Panc1 (cell line): ENCODE results near the gene FYN. TPM values are rescaled to one million over a fixed set of nuclear protein-coding genes. Genes with fewer than 3 reads are reported as not detected.
A peak's percentile ranks its signal among the peaks of the same experiment; 100 is the strongest.

Experiments used
- ATAC-seq: fragments of 200-7000 bp; cut with Tn5 transposase; 2 replicates; pipeline ENCODE4 v1.9.1; 2020; ENCODE audit warnings: mild to moderate bottlenecking, moderate library complexity
- BruUV-seq: library from RNA; stranded (reverse); fragments of 400-500 nt; replicated peaks from 2 replicates; lab custom pipeline; 2021; lab: Mats Ljungman, UMichigan
- CTCF ChIA-PET: fragments of 300-600 bp; sonication (Branson Sonifier 250); formaldehyde crosslinking; loops from one replicate; lab custom pipeline; 2022; ENCODE audit warnings: antibody characterized with exemption; lab: Charles Lee
- POLR2A ChIA-PET: fragments of 300-600 bp; sonication (Branson Sonifier 250); formaldehyde crosslinking; loops from one replicate; lab custom pipeline; 2022; ENCODE audit warnings: antibody characterized with exemption; lab: Charles Lee
- DNase-seq: peaks from one replicate; pipeline ENCODE4 v3.0.0-alpha.2; 2010; ENCODE audit warnings: low read depth, low spot score
- H3K27ac ChIP-seq: 2 replicates; pipeline ENCODE4 v1.5.1; 2011; ENCODE audit warnings: mild to moderate bottlenecking, low read length, inconsistent platforms
- H3K27me3 ChIP-seq: fragments of 200-500 bp; sonication (Bioruptor generic); 2 replicates; pipeline ENCODE4 v1.6.0; 2014; ENCODE audit warnings: low read length, inconsistent platforms; ENCODE audit not compliant: control insufficient read depth, insufficient read depth
- H3K36me3 ChIP-seq: fragments of 200-500 bp; sonication (Bioruptor generic); 2 replicates; pipeline ENCODE4 v1.5.1; 2014; ENCODE audit warnings: inconsistent platforms, mild to moderate bottlenecking, low read length, moderate library complexity; ENCODE audit not compliant: control insufficient read depth, insufficient read depth
- H3K4me1 ChIP-seq: 2 replicates; pipeline ENCODE4 v1.5.1; 2011; ENCODE audit warnings: inconsistent platforms, mild to moderate bottlenecking, low read length, moderate library complexity; ENCODE audit not compliant: control insufficient read depth, insufficient read depth
- H3K4me3 ChIP-seq, 2 experiments: 2 replicates each; pipeline ENCODE4 v1.5.1; 2011 to 2012; ENCODE audit warnings: low read depth in 2 of 2, low read length in 2 of 2, mild to moderate bottlenecking in 2 of 2, inconsistent platforms in 1 of 2, moderate library complexity in 1 of 2
- H3K9me3 ChIP-seq: fragments of 200-500 bp; sonication (Bioruptor generic); 2 replicates; pipeline ENCODE4 v1.5.1; 2014; ENCODE audit warnings: low read depth, mild to moderate bottlenecking, inconsistent platforms, low read length, moderate library complexity; ENCODE audit not compliant: control insufficient read depth, insufficient read depth
- POLR2AphosphoS5 ChIP-seq: IDR thresholded peaks from 2 replicates; pipeline ENCODE4 v1.6.1; 2012; ENCODE audit warnings: mild to moderate bottlenecking, low read depth, low read length, moderate library complexity
- SIN3A ChIP-seq: IDR thresholded peaks from 2 replicates; pipeline ENCODE4 v1.6.1; 2012; ENCODE audit warnings: low read depth, mild to moderate bottlenecking, low read length, moderate library complexity, borderline replicate concordance; ENCODE audit not compliant: insufficient read depth
- TCF7L2 ChIP-seq: IDR thresholded peaks from 2 replicates; pipeline ENCODE4 v1.6.1; 2011; ENCODE audit warnings: mild to moderate bottlenecking, low read depth, low read length, inconsistent platforms
- in situ Hi-C: cut with HindIII; loops from 2 replicates; pipeline ENCODE4 v1.10.0; 2016; ENCODE audit warnings: low sequenced_read_pairs, low pct_unique_long_range_greater_than_20kb
- intact Hi-C: fragments of 100-400 bp; cut with micrococcal nuclease; formaldehyde crosslinking; loops from one replicate; pipeline ENCODE4 v1.10.0; 2022; ENCODE audit not compliant: unreplicated experiment
- total RNA-seq: library from RNA; stranded (reverse); gene quantifications from one replicate; pipeline ENCODE4 v1.2.1, GENCODE V29; 2021; ENCODE audit not compliant: unreplicated experiment
- TF ChIP-seq, protein P1 (sequence below), 2 experiments: IDR thresholded peaks; 2 replicates each; pipeline ENCODE4 v1.6.1; 2011 to 2012; ENCODE audit warnings: low read depth in 2 of 2, control low read depth in 1 of 2, low read length in 1 of 2, mild to moderate bottlenecking in 1 of 2, moderate library complexity in 1 of 2; ENCODE audit not compliant: insufficient read depth in 1 of 2
- TF ChIP-seq, protein P2 (sequence below): fragments of 450-650 bp; IDR thresholded peaks from 2 replicates; pipeline ENCODE4 v1.5.1; 2017; ENCODE audit warnings: mild to moderate bottlenecking

Gene FYN
- total RNA-seq, 1 experiment from 2014 or later, result 4.2 TPM

GRCh38 chr6:111673937-111674336 is 199.3 kb downstream of the FYN start:
- Histone ChIP-seq H3K4me3 (no peak overlapping the region), H3K27me3 (peaks cover 26% of the 10 kb centered on the region), H3K9me3 (no peaks in the 10 kb centered on the region), H3K36me3 (no peaks in the 10 kb centered on the region), H3K27ac (no peak overlapping the region), H3K4me1 (no peaks in the 10 kb centered on the region)
- in situ Hi-C loops, result no loop called here
- TF ChIP-seq, protein P1, sequence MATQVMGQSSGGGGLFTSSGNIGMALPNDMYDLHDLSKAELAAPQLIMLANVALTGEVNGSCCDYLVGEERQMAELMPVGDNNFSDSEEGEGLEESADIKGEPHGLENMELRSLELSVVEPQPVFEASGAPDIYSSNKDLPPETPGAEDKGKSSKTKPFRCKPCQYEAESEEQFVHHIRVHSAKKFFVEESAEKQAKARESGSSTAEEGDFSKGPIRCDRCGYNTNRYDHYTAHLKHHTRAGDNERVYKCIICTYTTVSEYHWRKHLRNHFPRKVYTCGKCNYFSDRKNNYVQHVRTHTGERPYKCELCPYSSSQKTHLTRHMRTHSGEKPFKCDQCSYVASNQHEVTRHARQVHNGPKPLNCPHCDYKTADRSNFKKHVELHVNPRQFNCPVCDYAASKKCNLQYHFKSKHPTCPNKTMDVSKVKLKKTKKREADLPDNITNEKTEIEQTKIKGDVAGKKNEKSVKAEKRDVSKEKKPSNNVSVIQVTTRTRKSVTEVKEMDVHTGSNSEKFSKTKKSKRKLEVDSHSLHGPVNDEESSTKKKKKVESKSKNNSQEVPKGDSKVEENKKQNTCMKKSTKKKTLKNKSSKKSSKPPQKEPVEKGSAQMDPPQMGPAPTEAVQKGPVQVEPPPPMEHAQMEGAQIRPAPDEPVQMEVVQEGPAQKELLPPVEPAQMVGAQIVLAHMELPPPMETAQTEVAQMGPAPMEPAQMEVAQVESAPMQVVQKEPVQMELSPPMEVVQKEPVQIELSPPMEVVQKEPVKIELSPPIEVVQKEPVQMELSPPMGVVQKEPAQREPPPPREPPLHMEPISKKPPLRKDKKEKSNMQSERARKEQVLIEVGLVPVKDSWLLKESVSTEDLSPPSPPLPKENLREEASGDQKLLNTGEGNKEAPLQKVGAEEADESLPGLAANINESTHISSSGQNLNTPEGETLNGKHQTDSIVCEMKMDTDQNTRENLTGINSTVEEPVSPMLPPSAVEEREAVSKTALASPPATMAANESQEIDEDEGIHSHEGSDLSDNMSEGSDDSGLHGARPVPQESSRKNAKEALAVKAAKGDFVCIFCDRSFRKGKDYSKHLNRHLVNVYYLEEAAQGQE (IDR thresholded peaks at IDR 0.05; ENCODE audit: insufficient read depth in 1 of 2, low read depth in 2 of 2, low read length in 1 of 2), result no peak
- ATAC-seq (peak; percentile 36; the same call in 1 of the 2 replicates), DNase-seq (no peak)
- BruUV-seq, result no TSS peak
- intact Hi-C loops, result no loop called here
- POLR2A ChIA-PET, result no interaction called here
- CTCF ChIA-PET, result no interaction called here

DNA sequence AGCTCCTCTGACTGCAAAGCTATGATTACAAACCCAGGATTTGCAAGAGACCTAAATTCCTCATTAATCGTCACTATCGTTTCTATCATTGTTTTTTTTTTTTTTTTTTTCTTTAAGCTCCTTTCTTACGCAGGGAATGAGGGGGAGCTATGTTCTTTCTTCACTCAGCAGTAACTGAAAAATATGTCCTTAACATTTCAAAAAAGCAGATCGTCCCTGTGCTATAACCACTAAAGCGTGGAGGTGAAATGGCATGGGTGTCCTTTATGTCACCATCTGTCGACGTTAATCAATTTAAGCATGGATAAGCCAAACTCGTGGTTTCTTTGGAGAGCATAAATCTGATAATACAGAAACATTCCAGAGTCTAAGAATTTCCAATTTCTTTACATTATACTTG is 199.7 kb downstream of the FYN start:
- ChIA-PET CTCF (no interaction called here), POLR2A (no interaction called here)
- intact Hi-C loops (no loop called here), in situ Hi-C loops (no loop called here)
- BruUV-seq, result no TSS peak
- Histone ChIP-seq H3K27me3 (peaks cover 22% of the 10 kb centered on the region), H3K4me1 (no peaks in the 10 kb centered on the region), H3K36me3 (no peaks in the 10 kb centered on the region), H3K9me3 (no peaks in the 10 kb centered on the region), H3K4me3 (no peak overlapping the region), H3K27ac (no peak overlapping the region)
- TF ChIP-seq, protein P2, sequence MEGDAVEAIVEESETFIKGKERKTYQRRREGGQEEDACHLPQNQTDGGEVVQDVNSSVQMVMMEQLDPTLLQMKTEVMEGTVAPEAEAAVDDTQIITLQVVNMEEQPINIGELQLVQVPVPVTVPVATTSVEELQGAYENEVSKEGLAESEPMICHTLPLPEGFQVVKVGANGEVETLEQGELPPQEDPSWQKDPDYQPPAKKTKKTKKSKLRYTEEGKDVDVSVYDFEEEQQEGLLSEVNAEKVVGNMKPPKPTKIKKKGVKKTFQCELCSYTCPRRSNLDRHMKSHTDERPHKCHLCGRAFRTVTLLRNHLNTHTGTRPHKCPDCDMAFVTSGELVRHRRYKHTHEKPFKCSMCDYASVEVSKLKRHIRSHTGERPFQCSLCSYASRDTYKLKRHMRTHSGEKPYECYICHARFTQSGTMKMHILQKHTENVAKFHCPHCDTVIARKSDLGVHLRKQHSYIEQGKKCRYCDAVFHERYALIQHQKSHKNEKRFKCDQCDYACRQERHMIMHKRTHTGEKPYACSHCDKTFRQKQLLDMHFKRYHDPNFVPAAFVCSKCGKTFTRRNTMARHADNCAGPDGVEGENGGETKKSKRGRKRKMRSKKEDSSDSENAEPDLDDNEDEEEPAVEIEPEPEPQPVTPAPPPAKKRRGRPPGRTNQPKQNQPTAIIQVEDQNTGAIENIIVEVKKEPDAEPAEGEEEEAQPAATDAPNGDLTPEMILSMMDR, result no peak
- TF ChIP-seq TCF7L2, result no peak
- TF ChIP-seq, protein P1 (IDR thresholded peaks at IDR 0.05; ENCODE audit: insufficient read depth in 1 of 2, low read depth in 2 of 2, low read length in 1 of 2), result no peak
- no peak for TF ChIP-seq POLR2AphosphoS5
- no peak for TF ChIP-seq SIN3A
- no peak for ATAC-seq
- no peak for DNase-seq
